Neural cell (in vitro differentiated cells): ENCODE measurements around the gene SUCO.

Source experiments
- CTCF ChIP-seq: fragments of 450-650 bp; IDR thresholded peaks from 2 replicates; pipeline ENCODE4 v1.5.1; 2014; ENCODE audit warnings: antibody characterized with exemption, mild to moderate bottlenecking, moderate library complexity; ENCODE audit not compliant: poor library complexity, severe bottlenecking
- EP300 ChIP-seq: fragments of 450-650 bp; conservative IDR thresholded peaks from 2 replicates; pipeline ENCODE4 v1.6.1; 2014; ENCODE audit warnings: antibody characterized with exemption, mild to moderate bottlenecking, moderate library complexity; ENCODE audit not compliant: poor library complexity, severe bottlenecking
- MXI1 ChIP-seq: fragments of 450-650 bp; conservative IDR thresholded peaks from 2 replicates; pipeline ENCODE4 v1.6.1; 2014; ENCODE audit warnings: antibody characterized with exemption, mild to moderate bottlenecking; ENCODE audit not compliant: poor library complexity, severe bottlenecking
- POLR2AphosphoS5 ChIP-seq: IDR thresholded peaks from 2 replicates; pipeline ENCODE4 v1.6.1; 2012
- RAD21 ChIP-seq: fragments of 450-650 bp; conservative IDR thresholded peaks from 2 replicates; pipeline ENCODE4 v1.6.1; 2014; ENCODE audit warnings: antibody characterized with exemption, mild to moderate bottlenecking, moderate library complexity
- SMC3 ChIP-seq: fragments of 450-650 bp; conservative IDR thresholded peaks from 2 replicates; pipeline ENCODE4 v1.6.1; 2014; ENCODE audit warnings: antibody characterized with exemption, mild to moderate bottlenecking, moderate library complexity; ENCODE audit not compliant: poor library complexity

GRCh38 chr1:172485626-172486025 is 47.3 kb upstream of the SUCO start:
- TF ChIP-seq RAD21 (no peak), SMC3 (no peak), MXI1 (no peak), CTCF (no peak), POLR2AphosphoS5 (no peak), EP300 (no peak)
